Myocyte (in vitro differentiated cells): ENCODE data around the gene EMSY. TPM values are rescaled to one million over a fixed set of nuclear protein-coding genes. Genes with fewer than 3 reads are reported as not detected.
A peak's percentile ranks its signal among the peaks of the same experiment; 100 is the strongest.
"Not testable (repeated sequence)": the region's sequence is repeated elsewhere in the genome, so short reads cannot be mapped to it uniquely, and the experiment has no call there.

ENCODE experiments used
- DNase-seq: peaks from one replicate; pipeline ENCODE4 v3.0.0-alpha.2; 2012; ENCODE audit warnings: low read depth
- total RNA-seq: library from RNA; depleted of rRNA; stranded (reverse); fragments of >200 nt; gene quantifications from 2 replicates; pipeline ENCODE4 v1.2.3, GENCODE V29; 2014

The EMSY gene
- total RNA-seq, 1 donor from 2014 or later: 27.1 TPM

DNA sequence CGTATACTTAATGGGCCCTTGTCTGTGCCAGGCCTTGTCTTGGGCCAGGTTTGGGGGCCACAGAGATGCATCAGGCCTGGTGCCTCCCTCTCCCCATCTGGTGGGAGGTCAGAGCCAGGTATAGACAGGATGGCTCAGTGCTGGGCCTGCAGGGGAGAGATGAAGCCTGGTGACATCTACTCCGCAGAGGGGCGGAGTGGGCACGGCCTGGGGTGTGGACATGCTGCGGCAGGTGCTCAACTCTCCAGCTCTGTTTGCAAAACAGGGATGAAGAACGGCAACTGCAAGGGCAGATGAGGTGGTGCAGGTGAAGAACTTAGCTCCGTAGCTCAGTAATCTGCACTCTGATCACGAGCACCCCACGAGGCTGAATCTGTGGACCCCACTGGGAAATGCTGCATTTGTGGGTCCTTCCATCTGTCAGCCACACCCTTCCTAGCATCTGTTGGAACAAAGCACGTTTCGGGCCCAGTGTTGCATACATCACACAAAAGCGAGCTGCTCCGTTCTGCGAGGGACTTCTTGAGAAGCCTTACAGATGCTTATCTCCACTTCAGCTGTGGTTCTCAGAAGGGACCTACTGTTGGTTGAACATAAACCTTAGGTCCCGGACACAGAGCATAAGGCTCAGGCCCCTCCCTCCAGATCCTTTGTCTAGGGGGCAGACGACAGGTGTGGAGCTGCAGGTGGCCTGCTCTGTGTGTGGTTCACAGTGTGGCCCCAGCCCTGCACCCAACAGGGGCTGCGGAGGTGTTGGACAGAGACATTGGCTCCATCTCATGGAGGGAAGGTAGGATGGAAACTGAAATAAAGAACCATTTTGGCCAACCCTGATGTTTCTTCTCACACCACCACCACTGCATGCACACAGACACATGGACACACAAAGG lies 147.5 kb downstream of the EMSY start:
- no peak for DNase-seq

DNA sequence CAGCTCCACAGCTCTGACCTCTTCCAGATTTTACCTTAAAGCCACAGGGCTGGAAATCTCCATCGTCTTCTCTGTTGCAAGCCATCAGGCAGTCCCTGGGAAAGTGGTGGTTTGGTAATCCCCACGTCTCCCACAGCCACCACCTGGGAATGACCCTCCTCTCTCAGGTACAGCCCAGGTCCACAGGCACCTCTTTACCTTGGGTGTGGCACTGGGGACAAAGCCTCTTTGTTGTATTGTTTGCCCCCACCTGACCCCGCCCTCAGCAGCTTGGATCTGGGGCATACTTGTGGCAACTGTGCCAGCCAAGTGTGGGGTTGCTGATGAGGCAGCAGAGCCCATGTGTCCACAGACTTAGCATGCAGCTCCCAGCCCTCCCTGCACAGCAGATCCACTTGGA lies 148.1 kb downstream of the EMSY start:
- peak; percentile 21 for DNase-seq

DNA sequence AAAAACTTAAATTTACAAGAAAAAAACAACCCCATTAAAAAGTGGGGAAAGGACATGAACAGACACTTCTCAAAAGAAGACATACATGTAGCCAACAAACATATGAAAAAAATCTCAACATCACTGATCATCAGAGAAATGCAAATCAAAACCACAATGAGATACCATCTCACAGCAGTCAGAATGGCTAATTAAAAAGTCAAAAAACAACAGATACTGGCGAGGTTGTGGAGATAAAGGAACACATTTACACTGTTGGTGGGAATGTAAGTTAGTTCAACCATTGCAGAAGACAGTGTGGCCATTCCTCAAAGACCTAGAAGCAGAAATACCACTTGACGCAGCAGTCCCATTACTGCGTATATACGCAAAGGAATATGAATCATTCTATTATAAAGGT lies 150.3 kb downstream of the EMSY start:
- DNase-seq: not testable (repeated sequence)

DNA sequence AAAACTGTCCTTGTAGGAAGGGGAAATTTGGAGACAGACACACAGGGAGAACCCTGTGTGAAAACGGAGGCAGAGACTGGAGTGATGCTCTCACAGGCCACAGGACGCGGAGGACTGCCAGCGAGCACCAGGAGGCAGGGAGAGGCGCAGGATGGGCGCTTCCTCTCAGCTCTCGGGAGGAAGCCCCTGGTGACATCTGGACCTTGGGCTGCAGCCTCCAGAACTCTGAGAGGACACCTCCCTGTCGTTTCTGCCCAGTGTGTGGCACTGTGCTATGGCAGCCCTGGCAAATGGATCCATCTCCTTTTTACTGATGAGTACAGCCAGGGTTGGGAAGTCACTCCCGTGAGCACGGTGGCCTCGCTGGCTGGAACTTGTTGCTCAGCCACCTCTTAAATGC lies 151.8 kb downstream of the EMSY start:
- DNase-seq: no peak

DNA sequence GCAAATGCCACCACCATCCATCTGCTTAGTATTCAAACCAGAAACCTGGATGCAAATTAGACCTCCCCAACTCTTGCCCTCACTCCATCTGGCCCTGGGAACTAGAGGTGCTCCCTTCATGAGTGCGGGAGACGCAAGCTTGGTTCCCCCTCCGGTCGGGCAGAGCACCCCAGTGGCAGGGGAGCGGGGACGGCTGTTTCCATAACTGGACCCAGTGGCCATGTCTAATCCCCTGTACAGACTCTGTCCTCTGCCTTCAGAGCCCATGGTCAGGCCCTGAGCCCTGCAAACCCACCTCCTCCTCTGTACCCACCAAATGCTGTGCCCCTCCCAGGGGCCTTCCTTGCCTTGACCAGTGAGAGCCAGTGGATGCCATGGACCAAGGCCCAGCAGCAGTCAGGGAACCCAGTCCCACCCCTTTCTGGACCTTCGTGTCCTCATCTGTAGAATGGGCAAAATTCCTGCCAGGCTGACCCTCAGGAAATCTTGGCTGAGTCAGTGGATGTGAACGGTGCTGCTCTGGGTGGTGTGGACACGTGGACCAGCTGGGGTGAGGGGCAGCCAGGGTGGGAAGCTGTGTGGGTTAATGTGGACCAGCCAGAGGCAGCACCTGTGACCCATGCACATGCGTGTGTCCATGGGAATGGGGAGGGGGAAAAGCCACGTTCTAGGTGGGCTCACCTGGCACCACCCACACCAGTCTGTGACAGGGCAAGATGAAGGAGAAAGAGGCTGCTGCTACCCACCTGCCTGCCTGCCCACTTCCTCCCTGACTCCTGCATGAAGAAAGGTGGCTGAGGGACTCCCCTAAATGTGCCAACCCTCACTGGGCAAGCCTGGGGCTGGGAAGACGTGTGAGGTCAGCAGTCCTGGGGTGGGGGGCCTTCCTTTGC lies 153.0 kb downstream of the EMSY start:
- DNase-seq: no peak

DNA sequence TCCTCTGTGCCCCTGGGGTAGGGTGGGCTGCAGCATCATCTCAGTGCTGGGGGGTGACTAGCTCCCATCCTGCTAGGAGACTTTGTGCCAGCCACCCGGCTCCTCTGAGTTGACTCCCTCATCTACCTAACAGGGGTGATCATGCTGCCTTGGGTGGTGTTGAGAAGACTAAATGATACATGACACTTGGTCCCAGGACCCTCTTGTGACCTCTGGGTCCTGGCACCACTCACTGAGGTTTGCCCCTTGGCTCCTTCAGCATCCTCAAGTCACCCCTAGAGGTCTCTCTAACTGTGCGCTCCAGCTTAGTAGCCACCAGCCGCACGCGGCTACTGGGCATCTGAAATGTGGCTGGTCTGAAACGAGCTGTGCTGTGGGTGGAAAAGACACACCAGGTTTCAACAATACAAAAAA lies 153.6 kb downstream of the EMSY start:
- peak; percentile 62 for DNase-seq

DNA sequence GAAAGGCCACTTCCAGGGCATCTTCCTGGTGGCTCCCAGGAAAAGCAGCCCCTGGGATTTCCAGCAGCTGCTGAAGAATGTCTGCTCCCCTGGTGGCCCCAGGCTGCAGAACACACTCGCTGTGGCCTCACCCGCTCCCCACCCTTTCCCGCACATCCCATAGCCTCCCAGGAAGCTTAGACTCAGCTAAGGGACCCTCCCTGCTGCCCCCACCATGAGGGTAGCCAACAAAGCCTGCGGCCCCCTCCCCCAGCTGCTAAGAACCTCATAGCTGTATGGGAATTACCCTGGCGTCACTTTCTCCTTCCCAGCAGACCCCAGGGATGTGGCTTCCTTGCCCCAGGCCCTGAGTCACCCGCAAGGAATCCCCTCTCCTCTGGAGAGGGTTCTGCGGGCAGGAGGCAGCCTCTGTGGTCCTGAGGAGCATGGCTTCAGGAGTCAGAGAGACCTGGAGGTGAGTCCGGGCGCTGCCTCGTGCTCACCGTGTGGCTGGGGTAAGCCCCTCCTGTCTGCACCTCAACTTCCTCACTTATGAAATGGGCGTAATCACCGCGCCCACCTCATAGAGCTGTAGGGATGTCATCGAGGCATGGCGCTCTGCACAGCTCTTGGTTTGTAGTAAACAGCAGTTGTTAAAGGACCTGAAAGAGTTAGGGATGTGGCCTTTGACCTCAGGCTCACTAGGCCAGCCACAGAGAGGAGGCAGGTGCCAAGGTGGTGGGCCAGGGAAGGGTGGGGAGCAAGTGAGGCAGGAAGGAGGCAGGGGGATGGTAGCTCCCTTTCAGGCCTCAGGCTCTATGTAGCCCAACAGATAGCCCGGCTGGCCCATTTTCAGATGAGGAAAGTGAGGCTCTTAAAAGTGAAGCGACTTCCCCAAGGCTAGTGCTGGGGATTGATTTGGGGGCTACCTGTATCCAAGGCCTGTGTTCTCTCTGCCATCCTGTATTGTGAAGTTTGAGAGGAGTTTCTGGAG lies 154.5 kb downstream of the EMSY start:
- DNase-seq: peak; percentile 7

DNA sequence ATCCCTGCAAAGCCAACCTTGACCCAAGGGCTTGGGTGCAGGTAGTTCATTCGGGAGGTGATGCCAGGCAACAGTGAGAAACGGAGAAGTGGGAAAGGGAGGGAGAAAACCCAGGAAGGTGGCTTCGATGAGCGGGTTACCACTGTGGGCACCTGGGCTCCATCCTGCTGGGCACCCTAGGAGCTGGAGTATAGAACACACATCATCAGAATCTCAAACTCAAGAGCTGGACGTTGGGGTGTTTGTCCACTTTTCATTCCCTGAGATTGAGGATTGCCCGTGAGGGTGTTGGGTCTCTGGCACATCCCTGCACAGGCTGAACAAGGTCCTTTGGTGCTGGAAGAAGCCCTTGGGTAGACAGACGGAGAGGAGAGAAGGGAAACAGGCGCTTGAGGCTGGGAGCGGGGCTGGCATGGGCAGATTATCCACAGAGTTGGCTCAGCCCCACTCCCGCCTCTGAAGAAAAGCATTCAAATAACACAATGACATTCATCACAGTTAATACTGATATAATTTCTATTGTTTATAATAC lies 155.4 kb downstream of the EMSY start:
- no peak for DNase-seq

DNA sequence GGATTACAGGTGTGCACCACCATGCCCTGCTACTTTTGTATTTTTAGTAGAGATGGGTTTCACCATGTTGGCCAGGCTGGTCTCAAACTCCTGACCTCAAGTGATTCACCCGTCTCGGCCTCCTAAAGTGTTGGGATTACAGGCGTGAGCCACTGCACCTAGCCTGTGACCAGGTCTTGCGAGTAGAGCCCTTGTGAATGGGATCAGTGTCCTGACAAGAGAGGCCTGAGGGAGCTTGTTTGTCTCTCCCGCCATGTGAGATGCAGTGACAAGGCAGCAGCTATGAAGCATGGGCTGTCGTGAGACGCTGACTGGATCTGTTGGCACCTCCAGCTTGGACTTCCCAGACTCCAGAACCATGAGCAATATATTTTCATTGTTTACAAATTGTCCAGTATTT lies 156.5 kb downstream of the EMSY start:
- DNase-seq: no peak

DNA sequence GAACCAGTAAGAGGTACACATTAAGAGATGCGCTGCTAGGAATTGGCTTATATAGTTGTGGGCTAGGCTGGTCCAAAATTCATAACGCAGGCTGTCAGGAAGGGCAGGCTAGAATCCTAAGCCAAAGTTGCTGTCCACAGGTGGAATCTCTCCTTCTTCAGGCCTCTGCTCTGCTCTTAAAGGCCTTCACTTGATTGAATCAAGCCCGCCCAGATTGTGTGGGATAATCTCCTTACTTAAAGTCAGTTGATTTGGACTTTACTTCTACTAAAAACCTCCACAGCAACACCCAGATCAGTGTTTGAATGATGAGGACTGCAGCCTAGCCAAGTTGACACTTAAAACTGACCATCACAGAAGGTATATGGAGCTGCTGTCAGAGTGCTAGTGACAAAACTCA lies 156.9 kb downstream of the EMSY start:
- no peak for DNase-seq

DNA sequence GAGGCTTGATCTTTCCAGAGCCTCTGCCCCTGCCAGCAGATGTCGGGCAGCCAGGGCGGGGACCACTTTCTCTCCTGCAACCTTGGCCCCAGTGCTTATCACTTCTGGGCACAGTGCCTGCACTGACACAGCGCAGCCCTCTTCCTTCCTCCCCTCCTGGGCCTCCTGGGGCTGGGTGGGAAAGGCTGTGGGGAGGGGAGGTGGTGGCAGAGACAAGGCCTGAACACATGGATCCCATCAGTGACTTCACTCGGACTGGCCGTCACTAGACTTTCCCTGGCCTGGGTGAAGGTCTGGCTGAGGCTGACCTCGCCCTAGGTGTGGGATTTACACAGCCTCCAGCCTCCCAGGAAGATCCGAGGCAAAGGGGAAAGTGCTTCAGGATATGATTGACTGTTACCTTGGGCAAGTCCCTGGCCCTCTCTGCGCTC lies 157.6 kb downstream of the EMSY start:
- DNase-seq: no peak

Other genes starting within 250 kb of the EMSY start
- gene WNT11, start 238.5 kb upstream of the EMSY start, total RNA-seq: 0.24 TPM in 1 of 2 replicates, not detected in the other
- gene THAP12, start 63.9 kb upstream of the EMSY start, total RNA-seq: 25.9 and 30.4 TPM in 2 replicates
- 2.3 and 2.4 TPM in 2 replicates for gene GVQW3, start 63.7 kb upstream of the EMSY start, total RNA-seq
- gene LRRC32, start 225.7 kb downstream of the EMSY start, total RNA-seq: 0.16 and 2.0 TPM in 2 replicates